K562 (cell line): ENCODE measurements around the gene EGFL7. TPM values are rescaled to one million over a fixed set of nuclear protein-coding genes. Genes with fewer than 3 reads are reported as not detected.

Source experiments
- ATAC-seq: fragments of 200-7000 bp; cut with Tn5 transposase; 3 replicates; pipeline ENCODE4 v1.9.1; 2020; ENCODE audit warnings: moderate library complexity
- BruUV-seq: library from RNA; stranded (reverse); fragments of 400-500 nt; replicated peaks from 2 replicates; lab custom pipeline; 2021; lab: Mats Ljungman, UMichigan
- CTCF ChIA-PET: fragments of 300-600 bp; formaldehyde crosslinking; extraction: SDS; loops from one replicate; lab custom pipeline; 2021; ENCODE audit warnings: low intra/inter-chr PET ratio; lab: Yijun Ruan, JAX
- POLR2A ChIA-PET: fragments of 300-600, 350-650 bp; sonication (Branson Sonifier 250); formaldehyde crosslinking; extraction: SDS; loops from one replicate; lab custom pipeline; 2021; ENCODE audit warnings: antibody characterized with exemption, inconsistent platforms; lab: Yijun Ruan, JAX
- DNase-seq, 4 experiments: peaks; one replicate each; pipeline versions ENCODE4 v3.0.0 to v3.0.0-alpha.2; 2011 to 2018; ENCODE audit warnings: low spot score in 3 of 4, mixed read lengths in 3 of 4; ENCODE audit errors: extremely low read depth in 1 of 4
- FAIRE-seq: peaks from 2 replicates; lab custom pipeline; 2011; peaks lifted over from hg19 to GRCh38; lab: Jason Lieb, UNC
- H2AFZ ChIP-seq: 2 replicates; pipeline ENCODE4 v1.6.0; 2011; ENCODE audit warnings: low read depth, low read length, control low read depth, inconsistent platforms
- H3K27ac ChIP-seq: fragments of 200-600 bp; 3 replicates; pipeline ENCODE4 v1.8.0; 2011; ENCODE audit warnings: low read depth, mild to moderate bottlenecking, control low read depth, inconsistent platforms, low read length, moderate library complexity, mixed read lengths; ENCODE audit errors: extremely low read depth
- H3K27me3 ChIP-seq, 2 experiments: fragments of 300-600 bp in 1 of 2; 2 replicates in 1 of 2; 3 replicates in 1 of 2; pipeline versions ENCODE4 v1.6.0 to v1.8.0; 2011; ENCODE audit warnings: inconsistent platforms in 2 of 2, low read length in 2 of 2, mild to moderate bottlenecking in 1 of 2, mixed read lengths in 1 of 2, moderate library complexity in 1 of 2; ENCODE audit not compliant: control insufficient read depth in 2 of 2, insufficient read depth in 2 of 2
- H3K36me3 ChIP-seq: fragments of 300-600 bp; 3 replicates; pipeline ENCODE4 v1.8.0; 2011; ENCODE audit warnings: mild to moderate bottlenecking, low read length, inconsistent platforms; ENCODE audit not compliant: control insufficient read depth, insufficient read depth
- H3K4me1 ChIP-seq, 2 experiments: fragments of 200-600 bp in 1 of 2; replicated peaks in 1 of 2; 2 replicates in 1 of 2; 3 replicates in 1 of 2; pipeline versions ENCODE4 v1.5.1 to v1.8.0; 2011; ENCODE audit warnings: inconsistent platforms in 2 of 2, low read length in 2 of 2, mild to moderate bottlenecking in 1 of 2, mixed read lengths in 1 of 2, moderate library complexity in 1 of 2; ENCODE audit not compliant: control insufficient read depth in 2 of 2, insufficient read depth in 2 of 2
- H3K4me2 ChIP-seq: 2 replicates; pipeline ENCODE4 v1.6.1; 2011; ENCODE audit warnings: low read length, control low read depth, inconsistent platforms, mixed read lengths; ENCODE audit not compliant: insufficient read depth
- H3K4me3 ChIP-seq: fragments of 200-600 bp; sonication (generic), shearing (Covaris generic); 2 replicates; pipeline ENCODE4 v1.5.1; 2016; ENCODE audit warnings: control low read depth, inconsistent platforms
- H3K79me2 ChIP-seq: fragments of 200-600 bp; 3 replicates; pipeline ENCODE4 v1.8.0; 2011; ENCODE audit warnings: low read length, inconsistent platforms; ENCODE audit not compliant: control insufficient read depth, insufficient read depth
- H3K9ac ChIP-seq, 2 experiments: 2 replicates each; pipeline versions ENCODE4 v1.6.0 to v1.6.1; 2011; ENCODE audit warnings: low read depth in 2 of 2, low read length in 2 of 2, control low read depth in 1 of 2, inconsistent platforms in 1 of 2, mild to moderate bottlenecking in 1 of 2, mixed read lengths in 1 of 2; ENCODE audit not compliant: insufficient read depth in 1 of 2
- H3K9me1 ChIP-seq: one replicate; pipeline ENCODE4 v1.6.0; 2011; ENCODE audit warnings: inconsistent platforms, mild to moderate bottlenecking, low read length, moderate library complexity; ENCODE audit not compliant: control insufficient read depth, insufficient read depth
- H3K9me3 ChIP-seq: replicated peaks from 2 replicates; pipeline ENCODE4 v1.5.1; 2011; ENCODE audit warnings: low read depth, low read length, inconsistent platforms; ENCODE audit not compliant: control insufficient read depth, insufficient read depth
- H4K20me1 ChIP-seq: replicated peaks from 2 replicates; pipeline ENCODE4 v1.6.1; 2011; ENCODE audit warnings: low read length, inconsistent platforms, mixed read lengths; ENCODE audit not compliant: control insufficient read depth, insufficient read depth
- FOXP1 ChIP-seq: sonication (generic); formaldehyde crosslinking; IDR thresholded peaks from 2 replicates; pipeline ENCODE4 v1.8.0; 2022; ENCODE audit warnings: mild to moderate bottlenecking, missing genetic modification reagents
- ILK ChIP-seq: fragments of 450-650 bp; IDR thresholded peaks from 2 replicates; pipeline ENCODE4 v1.6.1; 2016; ENCODE audit warnings: missing genetic modification characterization, low read depth, mild to moderate bottlenecking, missing compliant biosample characterization, moderate library complexity, borderline replicate concordance
- NFRKB ChIP-seq: fragments of 450-650 bp; IDR thresholded peaks from 2 replicates; pipeline ENCODE4 v1.6.1; 2016; ENCODE audit warnings: low read depth
- RBM22 ChIP-seq: fragments of 200-400 bp; formaldehyde crosslinking; IDR thresholded peaks from 2 replicates; pipeline ENCODE4 v1.6.1; 2018; ENCODE audit warnings: low read length, low read depth; ENCODE audit not compliant: poor library complexity, severe bottlenecking
- STAT6 ChIP-seq: sonication (generic); formaldehyde crosslinking; IDR thresholded peaks from 2 replicates; pipeline ENCODE4 v1.8.1; 2023; ENCODE audit warnings: mild to moderate bottlenecking, missing genetic modification reagents
- ZC3H4 ChIP-seq: sonication (generic); formaldehyde crosslinking; IDR thresholded peaks from 2 replicates; pipeline ENCODE4 v1.9.0; 2021; ENCODE audit warnings: missing genetic modification reagents, borderline replicate concordance
- ZNF408 ChIP-seq: fragments of 250-450 bp; sonication (Bioruptor Pico); IDR thresholded peaks from 2 replicates; pipeline ENCODE4 v1.4.0; 2020; ENCODE audit warnings: low read depth, mild to moderate bottlenecking, moderate library complexity
- WGBS: fragments of 100-300 bp; shearing (Covaris generic); methylation state at CpG from one replicate; pipeline ENCODE4 v1.1.6; 2016; ENCODE audit warnings: low coverage, mixed read lengths; ENCODE audit not compliant: insufficient coverage; ENCODE audit errors: missing lambda C conversion rate; 5-methylcytosine and 5-hydroxymethylcytosine counted together
- in situ Hi-C: fragments of 300-500 bp; cut with MboI; formaldehyde crosslinking; loops from 4 replicates; pipeline ENCODE4 v1.15.0; 2018; ENCODE audit warnings: inconsistent platforms, mixed read lengths
- intact Hi-C: fragments of 100-400 bp; cut with micrococcal nuclease; formaldehyde crosslinking; loops from 2 replicates; pipeline ENCODE4 v1.14.2; 2022
- polyA plus RNA-seq, 8 experiments: library from polyadenylated mRNA; depleted of rRNA in 4 of 8; stranded (reverse) in 5 of 8; unstranded in 3 of 8; fragments of >200 nt; fragmentation: Nextera tagmentation in 2 of 8; fragmentation: Illumina TruSeq in 1 of 8; extraction: Ambion mirVana in 2 of 8; extraction: Trizol in 1 of 8; gene quantifications; 2 replicates each; pipeline versions ENCODE4 v1.2.1 to v1.2.3, GENCODE V29; 2011 to 2014; ENCODE audit warnings: inconsistent platforms in 1 of 8, missing spikeins in 1 of 8
- total RNA-seq, 7 experiments: library from RNA; depleted of rRNA in 6 of 7; stranded (reverse); fragments of >200 nt in 6 of 7; fragmentation: Illumina TruSeq in 2 of 7; extraction: Trizol in 2 of 7; gene quantifications; 2 replicates each; pipeline versions ENCODE4 v1.2.1 to v1.2.3, GENCODE V29; 2011 to 2021; ENCODE audit warnings: low replicate concordance in 1 of 7
- TF ChIP-seq, protein P1 (sequence below): sonication (generic); formaldehyde crosslinking; IDR thresholded peaks from 2 replicates; pipeline ENCODE4 v1.8.0; 2022; ENCODE audit warnings: mild to moderate bottlenecking, missing genetic modification reagents
- TF ChIP-seq, protein P2 (sequence below), 2 experiments: fragments of 450-650 bp; IDR thresholded peaks; 2 replicates each; pipeline ENCODE4 v1.6.1; 2016

Gene EGFL7
- total and polyA plus RNA-seq, 9 of the 15 experiments (the other 6 are each of a cell fraction or from before 2014, with no cell fraction given), result 1.5 to 286 (median 55.5) TPM

DNA sequence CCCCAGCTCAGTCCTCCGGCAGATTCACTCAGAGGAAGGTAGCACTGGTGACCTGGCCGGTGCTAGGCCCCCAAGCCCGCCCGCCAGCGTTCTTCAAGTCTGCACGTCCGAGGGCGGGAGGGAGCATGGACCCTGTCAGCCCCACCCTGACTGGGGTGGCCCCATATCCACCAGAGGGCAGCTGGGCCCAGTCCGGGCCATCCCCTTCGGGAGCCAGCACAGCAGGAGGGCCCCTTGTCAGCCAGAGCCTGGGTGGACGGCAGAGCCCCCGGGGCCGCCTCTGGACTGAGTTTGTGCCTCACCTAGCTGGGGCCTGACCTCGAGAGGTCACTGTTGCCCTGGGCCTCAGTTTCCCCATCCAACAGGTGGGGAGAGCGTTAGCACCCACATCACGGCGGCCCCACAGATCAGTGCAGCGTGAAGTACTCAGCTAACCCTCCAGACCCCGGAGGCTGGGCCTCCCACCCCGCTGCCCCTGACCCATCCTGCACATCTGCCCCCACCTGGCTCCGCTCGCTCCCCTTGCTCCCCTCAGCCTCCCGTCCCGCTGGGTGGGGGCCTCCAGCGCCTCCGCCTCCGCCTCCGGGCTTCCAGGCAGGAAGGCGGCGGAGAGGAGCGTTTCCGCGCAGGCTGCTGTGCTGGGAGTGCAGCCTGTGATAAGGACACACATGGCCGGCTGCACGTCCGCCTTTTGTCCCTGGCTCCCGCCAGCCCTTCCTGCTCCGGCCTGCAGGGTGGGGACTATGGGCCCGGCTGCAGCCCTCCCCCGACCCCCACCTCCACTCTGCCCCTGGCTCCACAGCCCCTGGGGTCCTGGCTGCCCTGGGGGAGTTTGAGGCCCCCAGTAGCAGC, 16.6 kb upstream of the EGFL7 start (continued):
- no peak for TF ChIP-seq STAT6 (CRISPR knock-in tag)
- TF ChIP-seq ILK (tag), result no peak
- TF ChIP-seq, all 486 proteins: peak for 120

- no peaks in the 10 kb centered on the region for H3K9me3 ChIP-seq
- peaks cover 31% of the 10 kb centered on the region for H3K79me2 ChIP-seq
- peak overlapping the region; percentile 75 to 94 for H3K9ac ChIP-seq
- 80% methylated on average over 28 of the region's 29 CpGs for WGBS
- H3K9me1 ChIP-seq, result no peaks in the 10 kb centered on the region
- peak overlapping the region; percentile 77 for H3K4me2 ChIP-seq
- peak overlapping the region; percentile 83 for H3K27ac ChIP-seq
- CTCF ChIA-PET, result interaction anchor here (3.0 kb wide), 1 partner anchor 47 kb away, joined by 12 read pairs; no protein-coding TSS in a partner anchor
- DNase-seq, result peak in 1 of 4 experiments; percentile 45
- H2AFZ ChIP-seq, result peak overlapping the region; percentile 82
- peaks cover 41 to 46% of the 10 kb centered on the region in 2 experiments for H3K4me1 ChIP-seq
- no peaks in the 10 kb centered on the region for H3K36me3 ChIP-seq
- H3K4me3 ChIP-seq, result peak overlapping the region; percentile 41; the same call in 1 of the 2 replicates
- ATAC-seq, result peak; percentile 4
- in situ Hi-C loops (loop anchor here (25.0 kb wide), 1 partner anchor 310 kb away; the partner anchor contains the start of gene GPSM1), intact Hi-C loops (loop anchor here (1.0 to 5.0 kb wide), 2 partner anchors 15 to 45 kb away; partner anchors contain the start of gene EGFL7)
- no peaks in the 10 kb centered on the region for H4K20me1 ChIP-seq
- FAIRE-seq, result no peak
- BruUV-seq, result no TSS peak
- POLR2A ChIA-PET, result interaction anchor here (0.6 to 1.3 kb wide), 7 partner anchors 10 to 256 kb away, joined by 3 to 5 read pairs (median 4); no protein-coding TSS in a partner anchor
- H3K27me3 ChIP-seq, result no peaks in the 10 kb centered on the region
- TF ChIP-seq FOXP1 (CRISPR knock-in tag) (0 out of 2 replicates have a peak, but pooled peaks have one; percentile 50), ZNF408 (no peak), NFRKB (peak; percentile 26; the same call in 1 of the 2 replicates), RBM22 (no peak), ZC3H4 (CRISPR knock-in tag) (peak; percentile 66; the same call in 1 of the 2 replicates)
- TF ChIP-seq, protein P1, sequence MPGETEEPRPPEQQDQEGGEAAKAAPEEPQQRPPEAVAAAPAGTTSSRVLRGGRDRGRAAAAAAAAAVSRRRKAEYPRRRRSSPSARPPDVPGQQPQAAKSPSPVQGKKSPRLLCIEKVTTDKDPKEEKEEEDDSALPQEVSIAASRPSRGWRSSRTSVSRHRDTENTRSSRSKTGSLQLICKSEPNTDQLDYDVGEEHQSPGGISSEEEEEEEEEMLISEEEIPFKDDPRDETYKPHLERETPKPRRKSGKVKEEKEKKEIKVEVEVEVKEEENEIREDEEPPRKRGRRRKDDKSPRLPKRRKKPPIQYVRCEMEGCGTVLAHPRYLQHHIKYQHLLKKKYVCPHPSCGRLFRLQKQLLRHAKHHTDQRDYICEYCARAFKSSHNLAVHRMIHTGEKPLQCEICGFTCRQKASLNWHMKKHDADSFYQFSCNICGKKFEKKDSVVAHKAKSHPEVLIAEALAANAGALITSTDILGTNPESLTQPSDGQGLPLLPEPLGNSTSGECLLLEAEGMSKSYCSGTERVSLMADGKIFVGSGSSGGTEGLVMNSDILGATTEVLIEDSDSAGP (CRISPR knock-in tag), result 0 out of 2 replicates have a peak, but pooled peaks have one; percentile 20
- TF ChIP-seq, protein P2, sequence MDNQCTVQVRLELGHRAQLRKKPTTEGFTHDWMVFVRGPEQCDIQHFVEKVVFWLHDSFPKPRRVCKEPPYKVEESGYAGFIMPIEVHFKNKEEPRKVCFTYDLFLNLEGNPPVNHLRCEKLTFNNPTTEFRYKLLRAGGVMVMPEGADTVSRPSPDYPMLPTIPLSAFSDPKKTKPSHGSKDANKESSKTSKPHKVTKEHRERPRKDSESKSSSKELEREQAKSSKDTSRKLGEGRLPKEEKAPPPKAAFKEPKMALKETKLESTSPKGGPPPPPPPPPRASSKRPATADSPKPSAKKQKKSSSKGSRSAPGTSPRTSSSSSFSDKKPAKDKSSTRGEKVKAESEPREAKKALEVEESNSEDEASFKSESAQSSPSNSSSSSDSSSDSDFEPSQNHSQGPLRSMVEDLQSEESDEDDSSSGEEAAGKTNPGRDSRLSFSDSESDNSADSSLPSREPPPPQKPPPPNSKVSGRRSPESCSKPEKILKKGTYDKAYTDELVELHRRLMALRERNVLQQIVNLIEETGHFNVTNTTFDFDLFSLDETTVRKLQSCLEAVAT (IDR thresholded peaks at IDR 0.05), result peak in 1 of 2 experiments; percentile 75; a peak in 1 of 4 replicates
These were observed 15.6 kb upstream of the EGFL7 start for GRCh38 chr9:136646827-136647711.
